HepG2 (cell line): ENCODE data around the gene MBD4. TPM values are rescaled to one million over a fixed set of nuclear protein-coding genes. Genes with fewer than 3 reads are reported as not detected.

ENCODE experiments used
- ATAC-seq: fragments of 200-7000 bp; cut with Tn5 transposase; 3 replicates; pipeline ENCODE4 v1.9.1; 2020; ENCODE audit warnings: mild to moderate bottlenecking, moderate library complexity
- BruUV-seq: library from RNA; stranded (reverse); fragments of 400-500 nt; replicated peaks from 2 replicates; lab custom pipeline; 2021; lab: Mats Ljungman, UMichigan
- CTCF ChIA-PET: fragments of 300-600 bp; formaldehyde crosslinking; extraction: SDS; loops from one replicate; lab custom pipeline; 2021; ENCODE audit warnings: low total read pairs, inconsistent platforms, low intra/inter-chr PET ratio; lab: Yijun Ruan, JAX
- POLR2A ChIA-PET: fragments of 350-600 bp; sonication (Branson Sonifier 250); formaldehyde crosslinking; loops from one replicate; lab custom pipeline; 2020; ENCODE audit warnings: antibody characterized with exemption, inconsistent platforms; lab: Yijun Ruan, JAX
- DNase-seq: peaks from one replicate; pipeline ENCODE4 v3.0.0-alpha.2; 2015; ENCODE audit warnings: low spot score
- FAIRE-seq: peaks from 3 replicates; lab custom pipeline; 2011; peaks lifted over from hg19 to GRCh38; lab: Jason Lieb, UNC
- H2AFZ ChIP-seq: one replicate; pipeline ENCODE4 v1.6.1; 2011; ENCODE audit warnings: low read length, inconsistent platforms
- H3K27ac ChIP-seq: fragments of 300-600 bp; 3 replicates; pipeline ENCODE4 v1.8.0; 2011; ENCODE audit warnings: mixed run types, mild to moderate bottlenecking, mixed read lengths, low read length, inconsistent platforms; ENCODE audit not compliant: insufficient read depth; ENCODE audit errors: extremely low read length
- H3K27me3 ChIP-seq, 2 experiments: fragments of 200-600 bp in 1 of 2; 2 replicates in 1 of 2; 3 replicates in 1 of 2; pipeline versions ENCODE4 v1.6.0 to v1.8.0; 2011; ENCODE audit warnings: low read length in 2 of 2, mild to moderate bottlenecking in 2 of 2, moderate library complexity in 2 of 2, inconsistent platforms in 1 of 2; ENCODE audit not compliant: insufficient read depth in 2 of 2, control insufficient read depth in 1 of 2
- H3K36me3 ChIP-seq, 2 experiments: fragments of 200-600 bp in 1 of 2; replicated peaks in 1 of 2; 2 replicates in 1 of 2; 3 replicates in 1 of 2; pipeline versions ENCODE4 v1.5.1 to v1.8.0; 2011; ENCODE audit warnings: low read length in 2 of 2, inconsistent platforms in 1 of 2; ENCODE audit not compliant: insufficient read depth in 2 of 2, control insufficient read depth in 1 of 2
- H3K4me1 ChIP-seq: 2 replicates; pipeline ENCODE4 v1.5.1; 2012; ENCODE audit warnings: low read length, inconsistent platforms; ENCODE audit not compliant: insufficient read depth
- H3K4me2 ChIP-seq: 2 replicates; pipeline ENCODE4 v1.6.0; 2011; ENCODE audit warnings: low read depth, low read length, inconsistent platforms
- H3K4me3 ChIP-seq, 3 experiments: fragments of 200-600 bp in 1 of 3; sonication (generic), shearing (Covaris generic) in 1 of 3; replicated peaks in 1 of 3; 2 replicates each; pipeline ENCODE4 v1.5.1; 2011 to 2016; ENCODE audit warnings: low read length in 3 of 3, inconsistent platforms in 2 of 3, low read depth in 2 of 3, mild to moderate bottlenecking in 2 of 3, control low read depth in 1 of 3, mixed read lengths in 1 of 3; ENCODE audit not compliant: insufficient read depth in 1 of 3
- H3K79me2 ChIP-seq: one replicate; pipeline ENCODE4 v1.6.1; 2011; ENCODE audit warnings: low read length, inconsistent platforms; ENCODE audit not compliant: insufficient read depth
- H3K9ac ChIP-seq: 2 replicates; pipeline ENCODE4 v1.6.0; 2011; ENCODE audit warnings: mild to moderate bottlenecking, low read depth, low read length, inconsistent platforms; ENCODE audit not compliant: insufficient read depth
- H3K9me3 ChIP-seq: 2 replicates; pipeline ENCODE4 v1.5.1; 2012; ENCODE audit warnings: mild to moderate bottlenecking, low read length
- H4K20me1 ChIP-seq: 2 replicates; pipeline ENCODE4 v1.6.0; 2011; ENCODE audit warnings: inconsistent platforms, mild to moderate bottlenecking, low read length, moderate library complexity; ENCODE audit not compliant: insufficient read depth
- CREBL2 ChIP-seq: sonication (generic); formaldehyde crosslinking; IDR thresholded peaks from 2 replicates; pipeline ENCODE4 v1.8.1; 2023; ENCODE audit warnings: missing genetic modification reagents, mild to moderate bottlenecking, borderline replicate concordance
- DRAP1 ChIP-seq: IDR thresholded peaks from 2 replicates; pipeline ENCODE4 v1.6.1; 2016; ENCODE audit warnings: missing genetic modification reagents, missing compliant biosample characterization
- FLYWCH1 ChIP-seq: sonication (generic); formaldehyde crosslinking; IDR thresholded peaks from 2 replicates; pipeline ENCODE4 v1.8.1; 2023; ENCODE audit warnings: mild to moderate bottlenecking, missing genetic modification reagents
- HES4 ChIP-seq: sonication (generic); formaldehyde crosslinking; IDR thresholded peaks from 2 replicates; pipeline ENCODE4 v1.9.0; 2021; ENCODE audit warnings: mild to moderate bottlenecking, missing genetic modification reagents, borderline replicate concordance
- IKZF1 ChIP-seq: fragments of 450-650 bp; IDR thresholded peaks from 2 replicates; pipeline ENCODE4 v1.7.1; 2016
- ISX ChIP-seq: sonication (generic); formaldehyde crosslinking; conservative IDR thresholded peaks from 2 replicates; pipeline ENCODE4 v1.5.0; 2020; ENCODE audit warnings: missing genetic modification reagents
- MBD4 ChIP-seq: IDR thresholded peaks from 2 replicates; pipeline ENCODE4 v1.6.1; 2012; ENCODE audit warnings: low read length, inconsistent platforms, borderline replicate concordance
- MED8 ChIP-seq: sonication (generic); formaldehyde crosslinking; IDR thresholded peaks from 2 replicates; pipeline ENCODE4 v1.8.1; 2023; ENCODE audit warnings: mild to moderate bottlenecking, missing genetic modification reagents; ENCODE audit not compliant: insufficient replicate concordance
- MIER3 ChIP-seq: IDR thresholded peaks from 2 replicates; pipeline ENCODE4 v1.6.1; 2016; ENCODE audit warnings: missing compliant biosample characterization, borderline replicate concordance
- RBM39 ChIP-seq: fragments of 200-400 bp; formaldehyde crosslinking; IDR thresholded peaks from one replicate; pipeline ENCODE4 v1.6.1; 2018; ENCODE audit warnings: antibody characterized with exemption, mild to moderate bottlenecking, low read depth, low read length; ENCODE audit not compliant: poor library complexity, severe bottlenecking
- SIN3A ChIP-seq: IDR thresholded peaks from 2 replicates; pipeline ENCODE4 v1.6.1; 2011; ENCODE audit warnings: low read depth, mild to moderate bottlenecking, control low read depth, low read length, borderline replicate concordance
- SNAPC5 ChIP-seq: sonication (generic); formaldehyde crosslinking; IDR thresholded peaks from 2 replicates; pipeline ENCODE4 v1.8.1; 2023; ENCODE audit warnings: mild to moderate bottlenecking, missing genetic modification reagents, borderline replicate concordance
- SP140L ChIP-seq: sonication (generic); formaldehyde crosslinking; IDR thresholded peaks from 2 replicates; pipeline ENCODE4 v1.4.0; 2020; ENCODE audit warnings: missing genetic modification reagents, borderline replicate concordance
- XRCC5 ChIP-seq: fragments of 200-400 bp; formaldehyde crosslinking; optimal IDR thresholded peaks from 2 replicates; pipeline ENCODE3; 2017; ENCODE audit warnings: mild to moderate bottlenecking, low read length
- ZBTB8A ChIP-seq: sonication (generic); formaldehyde crosslinking; IDR thresholded peaks from 2 replicates; pipeline ENCODE4 v1.4.0; 2020; ENCODE audit warnings: mild to moderate bottlenecking, low read depth, missing genetic modification reagents, borderline replicate concordance
- ZNF619 ChIP-seq: sonication (generic); formaldehyde crosslinking; IDR thresholded peaks from 2 replicates; pipeline ENCODE4 v1.4.0; 2020; ENCODE audit warnings: mild to moderate bottlenecking, missing genetic modification reagents
- ZNF740 ChIP-seq: sonication (generic); formaldehyde crosslinking; IDR thresholded peaks from 2 replicates; pipeline ENCODE4 v1.4.0; 2020; ENCODE audit warnings: missing genetic modification reagents
- ZNF75D ChIP-seq: sonication (generic); formaldehyde crosslinking; IDR thresholded peaks from 2 replicates; pipeline ENCODE4 v1.8.1; 2023; ENCODE audit warnings: missing genetic modification reagents, mild to moderate bottlenecking, borderline replicate concordance
- ZSCAN25 ChIP-seq: sonication (generic); formaldehyde crosslinking; IDR thresholded peaks from 2 replicates; pipeline ENCODE4 v1.8.0; 2022; ENCODE audit warnings: mild to moderate bottlenecking, missing genetic modification reagents
- ZSCAN5A ChIP-seq: sonication (generic); formaldehyde crosslinking; IDR thresholded peaks from 2 replicates; pipeline ENCODE4 v1.8.0; 2022; ENCODE audit warnings: mild to moderate bottlenecking, missing genetic modification reagents, borderline replicate concordance
- WGBS: methylation state at CpG from one replicate; pipeline ENCODE4 v1.1.6; 2017; ENCODE audit warnings: low lambda C conversion rate; 5-methylcytosine and 5-hydroxymethylcytosine counted together
- in situ Hi-C: cut with HindIII; loops from 2 replicates; pipeline ENCODE4 v1.10.0; 2017; ENCODE audit warnings: low pct_unique_long_range_greater_than_20kb; ENCODE audit not compliant: extremely low pct_ligation_motif_present
- intact Hi-C: fragments of 100-400 bp; cut with micrococcal nuclease; formaldehyde crosslinking; loops from one replicate; pipeline ENCODE4 v1.10.0; 2022; ENCODE audit not compliant: unreplicated experiment
- polyA plus RNA-seq, 8 experiments: library from polyadenylated mRNA; depleted of rRNA in 3 of 8; stranded (reverse) in 7 of 8; unstranded in 1 of 8; fragments of >200 nt; fragmentation: Illumina TruSeq in 4 of 8; extraction: Trizol in 4 of 8; gene quantifications; 2 replicates each; pipeline versions ENCODE4 v1.2.1 to v1.2.3, GENCODE V29; 2011 to 2016; ENCODE audit warnings: low read depth in 4 of 8, missing spikeins in 1 of 8, mixed read lengths in 1 of 8; ENCODE audit not compliant: insufficient read depth in 1 of 8
- total RNA-seq, 5 experiments: library from RNA; depleted of rRNA; stranded (reverse); fragments of >200 nt; fragmentation: Illumina TruSeq; extraction: Trizol; gene quantifications; 2 replicates each; pipeline ENCODE4 v1.2.3, GENCODE V29; 2016; ENCODE audit warnings: low read depth in 1 of 5

Gene MBD4
- total and polyA plus RNA-seq, 2 of the 13 experiments (the other 11 are each of a cell fraction or from before 2014, with no cell fraction given): 14.9 to 25.3 TPM

GRCh38 chr3:129399895-129400357, 39.8 kb downstream of the MBD4 start (continued):
- TF ChIP-seq MED8 (CRISPR knock-in tag) (peak; percentile 14), ZNF619 (CRISPR knock-in tag) (no peak), SNAPC5 (CRISPR knock-in tag) (peak; percentile 98), DRAP1 (peak; percentile 57; the same call in 1 of the 2 replicates), MBD4 (0 out of 2 replicates have a peak, but pooled peaks have one; percentile 51), MIER3 (CRISPR knock-in tag) (peak; percentile 14; the same call in 1 of the 2 replicates)
- TF ChIP-seq, all 625 proteins: peak for 16

- CTCF ChIA-PET: no interaction called here
- peak overlapping the region; percentile 88 for H3K4me2 ChIP-seq
- peak overlapping the region; percentile 85 for H2AFZ ChIP-seq
- H3K4me3 ChIP-seq: peak overlapping the region; percentile 61 to 86 (median 85)
- 1% methylated on average over 25 of the region's 25 CpGs for WGBS
- BruUV-seq: no TSS peak
- H4K20me1 ChIP-seq: peaks cover 3% of the 10 kb centered on the region; the same call in 1 of the 2 replicates
- peaks cover 75% of the 10 kb centered on the region for H3K4me1 ChIP-seq
- DNase-seq (peak; percentile 95), ATAC-seq (peak; percentile 74), FAIRE-seq (peak; percentile 93)
- intact Hi-C loops: loop anchor here (1.0 kb wide), 1 partner anchor 14 kb away; no protein-coding TSS in a partner anchor
- H3K27ac ChIP-seq: peak overlapping the region; percentile 87
- H3K27me3 ChIP-seq: no peaks in the 10 kb centered on the region; a peak in 1 of 5 replicates
- H3K9me3 ChIP-seq: no peaks in the 10 kb centered on the region
- peaks cover 46% of the 10 kb centered on the region for H3K79me2 ChIP-seq
- POLR2A ChIA-PET: interaction anchor here (0.6 to 2.9 kb wide), 10 partner anchors 9 to 494 kb away, joined by 3 to 23 read pairs (median 4); partner anchors contain the start of genes EFCAB12, IFT122, MBD4 and TMCC1
- peaks cover 0 to 15% of the 10 kb centered on the region in 2 experiments; a peak in 2 of 5 replicates for H3K36me3 ChIP-seq
- in situ Hi-C loops: no loop called here
- peak overlapping the region; percentile 88 for H3K9ac ChIP-seq
- TF ChIP-seq HES4 (CRISPR knock-in tag): no peak
- no peak for TF ChIP-seq ZSCAN25 (CRISPR knock-in tag)
- peak; percentile 67 for TF ChIP-seq XRCC5
- no peak for TF ChIP-seq FLYWCH1 (CRISPR knock-in tag)
- no peak for TF ChIP-seq IKZF1
- no peak; the same call in 1 of the 2 replicates for TF ChIP-seq SP140L (CRISPR knock-in tag)
- TF ChIP-seq ZNF740 (CRISPR knock-in tag): no peak
- TF ChIP-seq ISX: no peak
- no peak for TF ChIP-seq RBM39
- TF ChIP-seq ZNF75D (CRISPR knock-in tag): no peak
- TF ChIP-seq CREBL2: no peak
- 0 out of 2 replicates have a peak, but pooled peaks have one; percentile 2 for TF ChIP-seq SIN3A
- TF ChIP-seq ZSCAN5A (CRISPR knock-in tag): no peak
- no peak for TF ChIP-seq ZBTB8A (CRISPR knock-in tag)
These were observed 40.4 kb downstream of the MBD4 start for GRCh38 chr3:129399145-129399894.
